Tibial artery (tissue), 4 donors: ENCODE results near the gene CD83.

Experiments
- DNase-seq, 2 donors: peaks; one replicate each; pipeline ENCODE4 v3.0.0-alpha.2; 2019
- H3K27ac ChIP-seq, 2 donors: fragments of 200-600 bp; sonication (generic) in 1 of 2; 1 replicate in 1 of 2; 2 replicates in 1 of 2; pipeline ENCODE4 v1.5.1; 2018 to 2019; ENCODE audit warnings: mild to moderate bottlenecking in 1 of 2
- H3K27me3 ChIP-seq, 2 donors: fragments of 200-600 bp; sonication (generic) in 1 of 2; one replicate each; pipeline versions ENCODE4 v1.5.1 to v1.6.0; 2016 to 2019
- H3K36me3 ChIP-seq, 3 donors: fragments of 200-600 bp; sonication (generic) in 2 of 3; one replicate each; pipeline ENCODE4 v1.5.1; 2016 to 2019; ENCODE audit warnings: mild to moderate bottlenecking in 2 of 3
- H3K4me1 ChIP-seq, 4 donors: fragments of 200-600 bp; sonication (generic) in 2 of 4; 1 replicate in 3 of 4; 2 replicates in 1 of 4; pipeline ENCODE4 v1.5.1; 2016 to 2019
- H3K4me3 ChIP-seq, 2 donors: fragments of 200-600 bp; sonication (generic) in 1 of 2; 1 replicate in 1 of 2; 2 replicates in 1 of 2; pipeline ENCODE4 v1.5.1; 2018 to 2019; ENCODE audit warnings: mild to moderate bottlenecking in 2 of 2
- H3K9me3 ChIP-seq, 3 donors: fragments of 200-600 bp; sonication (generic) in 1 of 3; one replicate each; pipeline ENCODE4 v1.5.1; 2016 to 2019
- intact Hi-C: fragments of 100-400 bp; cut with DNase I; formaldehyde crosslinking; loops from one replicate; pipeline ENCODE4 v1.15.0; 2023; ENCODE audit warnings: low total_unique reads
- TF ChIP-seq, protein P1 (sequence below), 2 experiments: fragments of 200-600 bp in 1 of 2; fragments of 450-650 bp in 1 of 2; IDR thresholded peaks; one replicate each; pipeline ENCODE4 v1.5.1; 2017 to 2019; ENCODE audit warnings: antibody characterized with exemption in 2 of 2, mild to moderate bottlenecking in 1 of 2, moderate library complexity in 1 of 2

CD83 gene

GRCh38 chr6:14135893-14136539, 18.4 kb downstream of the CD83 start:
- intact Hi-C loops: no loop called here
- no peaks in the 10 kb centered on the region for H3K9me3 ChIP-seq
- DNase-seq: no peak
- no peak overlapping the region for H3K4me3 ChIP-seq
- H3K36me3 ChIP-seq: no peaks in the 10 kb centered on the region
- H3K27me3 ChIP-seq: no peaks in the 10 kb centered on the region
- H3K27ac ChIP-seq: no peak overlapping the region
- no peaks in the 10 kb centered on the region for H3K4me1 ChIP-seq
- TF ChIP-seq, protein P1, sequence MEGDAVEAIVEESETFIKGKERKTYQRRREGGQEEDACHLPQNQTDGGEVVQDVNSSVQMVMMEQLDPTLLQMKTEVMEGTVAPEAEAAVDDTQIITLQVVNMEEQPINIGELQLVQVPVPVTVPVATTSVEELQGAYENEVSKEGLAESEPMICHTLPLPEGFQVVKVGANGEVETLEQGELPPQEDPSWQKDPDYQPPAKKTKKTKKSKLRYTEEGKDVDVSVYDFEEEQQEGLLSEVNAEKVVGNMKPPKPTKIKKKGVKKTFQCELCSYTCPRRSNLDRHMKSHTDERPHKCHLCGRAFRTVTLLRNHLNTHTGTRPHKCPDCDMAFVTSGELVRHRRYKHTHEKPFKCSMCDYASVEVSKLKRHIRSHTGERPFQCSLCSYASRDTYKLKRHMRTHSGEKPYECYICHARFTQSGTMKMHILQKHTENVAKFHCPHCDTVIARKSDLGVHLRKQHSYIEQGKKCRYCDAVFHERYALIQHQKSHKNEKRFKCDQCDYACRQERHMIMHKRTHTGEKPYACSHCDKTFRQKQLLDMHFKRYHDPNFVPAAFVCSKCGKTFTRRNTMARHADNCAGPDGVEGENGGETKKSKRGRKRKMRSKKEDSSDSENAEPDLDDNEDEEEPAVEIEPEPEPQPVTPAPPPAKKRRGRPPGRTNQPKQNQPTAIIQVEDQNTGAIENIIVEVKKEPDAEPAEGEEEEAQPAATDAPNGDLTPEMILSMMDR (IDR thresholded peaks at IDR 0.05): no peak

- H3K27ac ChIP-seq: no peak overlapping the region
- H3K27me3 ChIP-seq: no peaks in the 10 kb centered on the region
- no peaks in the 10 kb centered on the region for H3K4me1 ChIP-seq
- no peaks in the 10 kb centered on the region for H3K36me3 ChIP-seq
- H3K4me3 ChIP-seq: no peak overlapping the region
- no peaks in the 10 kb centered on the region for H3K9me3 ChIP-seq
- no peak for DNase-seq
- TF ChIP-seq, protein P1 (IDR thresholded peaks at IDR 0.05): no peak
- intact Hi-C loops: no loop called here
Measured at GRCh38 chr6:14138701-14139215, 21.2 kb downstream of the CD83 start.

DNA sequence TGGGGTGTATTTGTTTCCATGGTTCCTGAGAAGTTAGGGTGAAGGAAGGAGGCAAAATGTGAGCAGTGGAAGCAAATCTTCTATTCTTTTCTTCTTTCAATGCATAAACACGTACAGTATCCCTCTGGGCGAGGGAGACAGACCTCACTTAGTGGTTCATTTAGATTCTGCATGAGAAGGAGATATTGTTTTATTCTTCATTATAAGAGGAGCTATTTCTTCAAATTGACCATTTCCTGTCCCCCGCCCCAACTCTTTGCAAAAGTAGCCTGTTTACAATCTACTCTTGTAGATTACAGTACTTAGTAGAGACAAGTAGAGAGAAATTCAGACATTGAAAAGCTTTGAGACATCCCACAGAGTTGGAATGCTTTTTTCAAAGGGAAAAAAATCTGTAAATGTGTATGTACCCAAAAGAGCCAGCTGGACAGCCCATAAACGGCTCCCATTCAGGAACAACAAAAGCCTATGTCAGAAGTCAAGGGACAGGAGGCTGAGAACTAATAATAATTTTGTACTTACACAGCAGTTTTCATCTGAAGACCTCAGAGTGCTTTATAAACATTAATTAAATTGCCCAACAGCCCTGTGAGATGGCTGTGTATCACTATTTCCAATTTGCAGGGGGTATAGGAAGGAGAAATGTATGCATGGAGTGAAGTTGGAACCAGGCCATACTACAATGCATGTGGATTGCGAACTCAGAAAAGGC, 23.9 kb downstream of the CD83 start:
- no peaks in the 10 kb centered on the region for H3K36me3 ChIP-seq
- no peak overlapping the region for H3K27ac ChIP-seq
- no peak overlapping the region for H3K4me3 ChIP-seq
- H3K9me3 ChIP-seq: no peaks in the 10 kb centered on the region
- intact Hi-C loops: loop anchor here (5.0 kb wide), 1 partner anchor 229 kb away; no protein-coding TSS in a partner anchor
- TF ChIP-seq, protein P1 (IDR thresholded peaks at IDR 0.05): no peak
- peaks cover 0 to 1% of the 10 kb centered on the region in 2 donors for H3K27me3 ChIP-seq
- no peak for DNase-seq
- H3K4me1 ChIP-seq: peaks cover 0 to 5% (median 0%) of the 10 kb centered on the region in 4 donors

DNA sequence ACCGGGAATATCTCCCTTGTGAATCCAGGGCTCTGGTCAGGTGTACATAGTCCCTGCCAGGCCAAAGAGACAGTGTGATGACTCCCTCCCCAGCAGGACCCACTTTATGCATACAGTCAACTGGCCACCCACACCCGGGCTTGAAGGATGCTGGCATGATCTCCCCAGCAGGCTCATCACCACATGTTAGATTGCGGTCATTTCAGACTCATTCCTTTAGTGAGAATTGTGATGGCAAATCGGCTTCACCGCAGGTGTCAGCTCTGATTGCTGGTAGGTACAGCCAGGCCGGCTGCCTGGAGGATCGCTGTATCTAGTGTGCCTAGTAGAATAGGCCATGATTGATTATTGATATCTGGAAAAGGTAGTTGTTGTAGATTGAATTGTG, 24.5 kb downstream of the CD83 start:
- H3K9me3 ChIP-seq: no peaks in the 10 kb centered on the region
- H3K36me3 ChIP-seq: no peaks in the 10 kb centered on the region
- no peak for DNase-seq
- H3K4me1 ChIP-seq: peaks cover 0 to 5% (median 0%) of the 10 kb centered on the region in 4 donors
- no peak overlapping the region for H3K27ac ChIP-seq
- TF ChIP-seq, protein P1 (IDR thresholded peaks at IDR 0.05): no peak
- no peak overlapping the region for H3K4me3 ChIP-seq
- H3K27me3 ChIP-seq: peaks cover 0 to 3% of the 10 kb centered on the region in 2 donors
- intact Hi-C loops: loop anchor here (5.0 kb wide), 1 partner anchor 230 kb away; no protein-coding TSS in a partner anchor

DNA sequence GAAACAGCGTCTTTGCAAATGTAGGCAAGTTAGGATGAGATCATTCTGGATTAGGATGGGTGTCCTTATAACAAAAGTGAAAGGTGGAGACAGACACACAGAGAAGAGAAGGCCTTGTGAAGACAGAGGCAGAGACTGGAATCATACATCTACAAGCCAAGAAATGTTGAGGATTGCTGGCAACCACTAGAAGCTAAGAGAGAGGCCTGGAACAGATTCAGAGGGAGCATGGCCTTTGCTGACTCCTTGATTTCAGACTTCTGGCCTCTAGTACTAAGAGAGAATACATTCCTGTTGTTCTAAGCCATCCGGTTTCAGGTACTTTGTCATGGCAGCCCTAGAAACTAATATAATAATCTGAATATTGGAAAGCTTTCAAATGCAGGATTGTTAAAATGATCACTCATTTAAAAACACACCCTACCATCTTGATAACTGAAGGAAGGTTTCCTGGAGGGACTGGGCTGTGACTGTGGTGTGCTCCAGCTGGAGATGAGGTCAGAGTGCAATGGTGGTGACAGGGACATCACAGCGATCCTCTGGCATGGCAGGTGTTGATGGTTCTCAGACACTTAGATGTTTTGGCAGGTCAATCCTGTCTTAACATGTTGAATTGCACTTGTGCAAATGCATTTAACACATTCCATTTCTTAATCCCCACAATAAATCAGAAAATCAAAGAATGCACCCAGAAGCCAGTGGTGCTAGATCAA, 25.1 kb downstream of the CD83 start:
- H3K27ac ChIP-seq: no peak overlapping the region
- H3K27me3 ChIP-seq: peaks cover 0 to 3% of the 10 kb centered on the region in 2 donors
- DNase-seq: no peak
- no peaks in the 10 kb centered on the region for H3K36me3 ChIP-seq
- intact Hi-C loops: loop anchor here (5.0 kb wide), 1 partner anchor 230 kb away; no protein-coding TSS in a partner anchor
- peaks cover 0 to 5% (median 0%) of the 10 kb centered on the region in 4 donors for H3K4me1 ChIP-seq
- TF ChIP-seq, protein P1 (IDR thresholded peaks at IDR 0.05): no peak
- H3K4me3 ChIP-seq: no peak overlapping the region
- no peaks in the 10 kb centered on the region for H3K9me3 ChIP-seq
